Activated T-helper 17 cell treated with anti-CD3 and anti-CD28 coated beads, Interleukin-2, amount 50 U/mL, for 72 hours (primary cell): ENCODE data around the gene CCBE1. TPM values are rescaled to one million over a fixed set of nuclear protein-coding genes. Genes with fewer than 3 reads are reported as not detected.
"Not testable (repeated sequence)": the region's sequence is repeated elsewhere in the genome, so short reads cannot be mapped to it uniquely, and the experiment has no call there.

ENCODE experiments used
- ATAC-seq: fragments of 150-1000 bp; cut with Tn5 transposase; replicated peaks from 2 replicates; pipeline ENCODE4 v1.10.0; 2021; ENCODE audit warnings: mild to moderate bottlenecking, moderate library complexity
- H3K27ac Mint-ChIP-seq: one replicate; pipeline ENCODE4 v1.8.0; 2022; ENCODE audit warnings: mixed read lengths
- H3K27me3 Mint-ChIP-seq: one replicate; pipeline ENCODE4 v1.8.0; 2022; ENCODE audit warnings: mixed read lengths
- H3K36me3 Mint-ChIP-seq: one replicate; pipeline ENCODE4 v1.8.0; 2022; ENCODE audit warnings: low read depth, mild to moderate bottlenecking, mixed read lengths
- H3K4me1 Mint-ChIP-seq: one replicate; pipeline ENCODE4 v1.8.0; 2022; ENCODE audit warnings: mixed read lengths
- H3K4me3 Mint-ChIP-seq: one replicate; pipeline ENCODE4 v1.8.0; 2022; ENCODE audit warnings: mild to moderate bottlenecking, mixed read lengths
- H3K9me3 Mint-ChIP-seq: one replicate; pipeline ENCODE4 v1.8.0; 2022; ENCODE audit warnings: mixed read lengths
- total RNA-seq, 2 donors: library from RNA; stranded (reverse); gene quantifications; one replicate each; pipeline ENCODE4 v1.2.3, GENCODE V29; 2022

The CCBE1 gene
- total RNA-seq: under 1 TPM; 0.04 to 0.08 TPM

GRCh38 chr18:59697236-59697932, at the start of gene CCBE1:
TSS of gene CCBE1 (minus strand) at chr18:59697423.
- Mint-ChIP-seq H3K27ac (no peak within 1 kb of the TSS), H3K9me3 (no peaks in the 10 kb centered on the region), H3K36me3 (no peaks in the 10 kb centered on the region), H3K4me1 (peaks cover 4% of the 10 kb centered on the region), H3K4me3 (peak within 1 kb of the TSS; percentile 15), H3K27me3 (peaks cover 55% of the 10 kb centered on the region)
- ATAC-seq: no peak

GRCh38 chr18:59744271-59744721, 47.1 kb upstream of the CCBE1 start:
- H3K36me3 Mint-ChIP-seq: no peaks in the 10 kb centered on the region
- no peak overlapping the region for H3K27ac Mint-ChIP-seq
- no peaks in the 10 kb centered on the region for H3K4me1 Mint-ChIP-seq
- H3K4me3 Mint-ChIP-seq: no peak overlapping the region
- peaks cover 13% of the 10 kb centered on the region for H3K27me3 Mint-ChIP-seq
- ATAC-seq: no peak
- peaks cover 7% of the 10 kb centered on the region for H3K9me3 Mint-ChIP-seq

- no peak for ATAC-seq
- Mint-ChIP-seq H3K4me1 (no peaks in the 10 kb centered on the region), H3K4me3 (no peak overlapping the region), H3K9me3 (peaks cover 12% of the 10 kb centered on the region), H3K27me3 (peaks cover 15% of the 10 kb centered on the region), H3K36me3 (no peaks in the 10 kb centered on the region), H3K27ac (no peak overlapping the region)
These were observed 46.3 kb upstream of the CCBE1 start for GRCh38 chr18:59743566-59743965.

- no peaks in the 10 kb centered on the region for H3K36me3 Mint-ChIP-seq
- no peaks in the 10 kb centered on the region for H3K4me1 Mint-ChIP-seq
- peaks cover 9% of the 10 kb centered on the region for H3K9me3 Mint-ChIP-seq
- no peak for ATAC-seq
- no peak overlapping the region for H3K27ac Mint-ChIP-seq
- H3K27me3 Mint-ChIP-seq: peaks cover 12% of the 10 kb centered on the region
- no peak overlapping the region for H3K4me3 Mint-ChIP-seq
These were observed 45.3 kb upstream of the CCBE1 start for GRCh38 chr18:59742325-59743111.

- peaks cover 3% of the 10 kb centered on the region for H3K27me3 Mint-ChIP-seq
- no peaks in the 10 kb centered on the region for H3K36me3 Mint-ChIP-seq
- peaks cover 6% of the 10 kb centered on the region for H3K9me3 Mint-ChIP-seq
- H3K27ac Mint-ChIP-seq: no peak overlapping the region
- ATAC-seq: no peak
- no peak overlapping the region for H3K4me3 Mint-ChIP-seq
- H3K4me1 Mint-ChIP-seq: no peaks in the 10 kb centered on the region
These were observed 42.9 kb upstream of the CCBE1 start for GRCh38 chr18:59740141-59740540.

- Mint-ChIP-seq H3K36me3 (no peaks in the 10 kb centered on the region), H3K4me3 (no peak overlapping the region), H3K27ac (no peak overlapping the region), H3K27me3 (peaks cover 3% of the 10 kb centered on the region), H3K9me3 (peaks cover 6% of the 10 kb centered on the region), H3K4me1 (no peaks in the 10 kb centered on the region)
- ATAC-seq: no peak
These were observed 40.6 kb upstream of the CCBE1 start for GRCh38 chr18:59737776-59738300.

- not testable (repeated sequence) for ATAC-seq, H3K27ac Mint-ChIP-seq, H3K4me3 Mint-ChIP-seq, H3K4me1 Mint-ChIP-seq, H3K27me3 Mint-ChIP-seq, H3K36me3 Mint-ChIP-seq, H3K9me3 Mint-ChIP-seq
These were observed 40.1 kb upstream of the CCBE1 start for GRCh38 chr18:59737335-59737734.

- peaks cover 3% of the 10 kb centered on the region for H3K27me3 Mint-ChIP-seq
- ATAC-seq: no peak
- H3K4me3 Mint-ChIP-seq: no peak overlapping the region
- no peaks in the 10 kb centered on the region for H3K4me1 Mint-ChIP-seq
- H3K9me3 Mint-ChIP-seq: peaks cover 6% of the 10 kb centered on the region
- H3K27ac Mint-ChIP-seq: no peak overlapping the region
- no peaks in the 10 kb centered on the region for H3K36me3 Mint-ChIP-seq
These were observed 38.8 kb upstream of the CCBE1 start for GRCh38 chr18:59736061-59736460.

- Mint-ChIP-seq H3K4me3 (no peak overlapping the region), H3K27ac (no peak overlapping the region), H3K9me3 (peaks cover 6% of the 10 kb centered on the region), H3K4me1 (no peaks in the 10 kb centered on the region), H3K36me3 (no peaks in the 10 kb centered on the region), H3K27me3 (peaks cover 3% of the 10 kb centered on the region)
- no peak for ATAC-seq
These were observed 38.1 kb upstream of the CCBE1 start for GRCh38 chr18:59735269-59735860.

GRCh38 chr18:59733421-59733820, 36.2 kb upstream of the CCBE1 start:
- Mint-ChIP-seq H3K9me3 (no peaks in the 10 kb centered on the region), H3K27ac (no peak overlapping the region), H3K27me3 (no peaks in the 10 kb centered on the region), H3K36me3 (no peaks in the 10 kb centered on the region), H3K4me3 (no peak overlapping the region), H3K4me1 (no peaks in the 10 kb centered on the region)
- no peak for ATAC-seq

GRCh38 chr18:59730896-59731295, 33.7 kb upstream of the CCBE1 start:
- no peaks in the 10 kb centered on the region for H3K4me1 Mint-ChIP-seq
- no peaks in the 10 kb centered on the region for H3K9me3 Mint-ChIP-seq
- no peak for ATAC-seq
- H3K4me3 Mint-ChIP-seq: no peak overlapping the region
- no peak overlapping the region for H3K27ac Mint-ChIP-seq
- no peaks in the 10 kb centered on the region for H3K27me3 Mint-ChIP-seq
- no peaks in the 10 kb centered on the region for H3K36me3 Mint-ChIP-seq

- Mint-ChIP-seq H3K4me3 (no peak overlapping the region), H3K27me3 (peaks cover 3% of the 10 kb centered on the region), H3K36me3 (no peaks in the 10 kb centered on the region), H3K27ac (no peak overlapping the region), H3K4me1 (no peaks in the 10 kb centered on the region), H3K9me3 (no peaks in the 10 kb centered on the region)
- no peak for ATAC-seq
These were observed 32.6 kb upstream of the CCBE1 start for GRCh38 chr18:59729781-59730180.

GRCh38 chr18:59728816-59729215, 31.6 kb upstream of the CCBE1 start:
- Mint-ChIP-seq H3K4me1 (no peaks in the 10 kb centered on the region), H3K27me3 (peaks cover 7% of the 10 kb centered on the region), H3K36me3 (no peaks in the 10 kb centered on the region), H3K9me3 (no peaks in the 10 kb centered on the region), H3K4me3 (no peak overlapping the region), H3K27ac (no peak overlapping the region)
- no peak for ATAC-seq

GRCh38 chr18:59725142-59725541, 27.9 kb upstream of the CCBE1 start:
- Mint-ChIP-seq H3K27me3 (peaks cover 7% of the 10 kb centered on the region), H3K36me3 (no peaks in the 10 kb centered on the region), H3K9me3 (no peaks in the 10 kb centered on the region), H3K27ac (no peak overlapping the region), H3K4me1 (no peaks in the 10 kb centered on the region), H3K4me3 (no peak overlapping the region)
- no peak for ATAC-seq

GRCh38 chr18:59724103-59724502, 26.9 kb upstream of the CCBE1 start:
- Mint-ChIP-seq H3K27ac (no peak overlapping the region), H3K36me3 (no peaks in the 10 kb centered on the region), H3K4me1 (no peaks in the 10 kb centered on the region), H3K9me3 (no peaks in the 10 kb centered on the region), H3K27me3 (peaks cover 10% of the 10 kb centered on the region), H3K4me3 (no peak overlapping the region)
- ATAC-seq: no peak
